Dermis microvascular lymphatic vessel endothelial cell (primary cell): ENCODE data around the gene ZNF84. TPM values are rescaled to one million over a fixed set of nuclear protein-coding genes. Genes with fewer than 3 reads are reported as not detected.

Source experiments
- DNase-seq, 2 donors: peaks; one replicate each; pipeline versions ENCODE4 v3.0.0 to v3.0.0-alpha.2; 2010; ENCODE audit warnings: low read depth in 2 of 2
- total RNA-seq: library from RNA; depleted of rRNA; stranded (reverse); fragments of >200 nt; gene quantifications from 2 replicates; pipeline ENCODE4 v1.2.1, GENCODE V29; 2014

ZNF84 gene
- 14.4 and 23.0 TPM in 2 replicates for total RNA-seq

DNA sequence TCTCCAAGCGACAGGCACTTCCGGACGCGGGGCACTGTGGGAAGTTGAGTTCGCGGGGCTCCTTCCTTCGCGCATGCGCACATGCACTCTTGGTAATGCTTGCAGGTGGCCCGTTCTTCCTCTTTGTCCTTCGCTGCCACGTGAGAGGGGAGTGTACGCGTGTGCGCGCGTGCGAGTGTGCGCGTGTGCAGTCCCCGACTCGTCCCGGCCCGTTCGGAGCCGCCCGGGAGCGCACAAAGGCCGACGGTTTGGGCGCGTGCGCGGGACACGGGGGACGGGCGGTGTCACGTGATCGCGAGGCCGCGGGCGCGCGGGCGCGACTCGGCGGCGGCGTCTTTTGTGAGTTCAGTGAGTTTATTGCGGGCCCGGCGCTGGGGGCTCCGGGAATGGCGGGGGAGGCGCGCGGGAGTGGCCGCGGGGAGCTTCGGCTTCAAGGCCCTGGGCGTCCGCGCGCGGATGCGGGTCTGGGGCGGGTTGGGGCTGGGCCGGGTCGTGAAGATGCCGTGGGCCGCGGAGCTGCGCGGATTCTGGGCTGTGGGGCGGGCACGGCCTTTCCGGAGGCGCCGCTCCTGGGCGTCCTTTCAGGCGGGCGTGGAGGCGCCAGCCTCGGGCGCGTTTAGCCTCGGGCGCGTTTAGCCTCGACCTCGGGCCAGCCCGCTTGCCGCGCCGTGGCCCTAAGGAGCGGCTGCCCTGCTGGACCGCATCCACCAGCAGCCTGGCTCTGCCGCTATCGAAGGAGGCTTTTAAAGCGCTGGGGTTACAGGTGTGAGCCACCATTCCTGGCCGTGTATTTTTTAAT lies at the start of gene ZNF84:
Gene ZNF84, plus strand, starts transcription at position 303 of the 799 bp plus-strand sequence. CDS start 3,959 bp downstream, outside the sequence.
- peak; percentile 98 to 99 for DNase-seq

DNA sequence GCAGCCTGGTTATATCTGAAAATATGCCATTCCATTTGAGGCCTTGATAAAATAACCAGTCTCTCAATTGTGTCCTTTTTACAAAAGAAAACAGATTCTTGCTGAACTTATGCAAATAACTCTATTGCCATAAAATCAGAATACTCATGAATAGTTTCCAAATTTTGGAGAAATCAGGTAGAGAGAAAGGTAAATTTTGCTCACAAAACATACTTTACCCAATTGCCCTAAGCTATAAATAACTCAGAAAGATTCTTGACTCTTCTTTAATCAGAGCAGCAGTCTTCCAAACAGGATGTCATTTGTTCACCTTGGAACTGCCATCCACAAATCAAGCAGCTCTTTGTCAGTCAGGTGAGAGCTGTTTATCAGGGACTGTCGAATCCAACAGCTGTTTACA lies 38.6 kb upstream of the ZNF84 start:
- DNase-seq, result no peak

GRCh38 chr12:133010657-133011297 lies 26.5 kb upstream of the ZNF84 start:
- DNase-seq, result no peak

DNA sequence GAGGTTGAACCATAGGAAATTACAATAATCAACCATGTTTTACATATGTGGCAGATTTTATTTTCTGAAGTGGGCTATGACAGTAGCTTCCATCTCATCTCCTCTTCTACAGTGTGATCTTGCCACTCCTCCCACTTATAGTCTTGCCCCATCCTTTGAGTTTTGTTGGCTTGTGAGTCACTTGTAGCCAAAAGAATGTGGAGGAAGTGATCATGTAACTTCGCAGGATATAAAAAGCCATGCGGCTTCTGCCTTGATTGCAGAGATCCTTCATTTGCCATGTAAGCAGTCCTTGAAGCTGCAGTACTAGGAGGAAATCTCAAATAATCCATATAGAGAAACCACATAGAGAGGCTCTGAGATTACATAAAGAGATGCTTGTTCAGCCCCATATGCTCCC lies 13.7 kb upstream of the ZNF84 start:
- DNase-seq, result no peak

GRCh38 chr12:133026996-133027395 lies 10.3 kb upstream of the ZNF84 start:
- no peak for DNase-seq

GRCh38 chr12:133038118-133038709 lies 905 bp downstream of the ZNF84 start:
- no peak for DNase-seq

DNA sequence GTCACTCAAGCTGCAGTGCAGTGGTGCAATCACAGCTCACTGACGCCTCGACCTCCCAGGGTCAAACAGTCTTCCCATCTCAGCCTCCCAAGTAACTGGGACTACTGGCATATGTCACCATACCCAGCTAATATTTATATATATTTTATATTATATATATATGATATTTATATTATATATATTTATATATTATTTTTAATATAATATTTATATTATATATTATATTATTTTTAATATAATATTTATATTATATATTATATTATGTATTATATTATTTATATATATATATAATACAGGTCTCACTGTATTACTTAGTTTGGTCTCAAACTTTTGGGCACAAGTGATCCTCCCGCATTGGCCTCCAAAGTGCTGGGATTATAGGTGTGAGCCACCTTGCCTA lies 9.4 kb downstream of the ZNF84 start:
- DNase-seq, result no peak

DNA sequence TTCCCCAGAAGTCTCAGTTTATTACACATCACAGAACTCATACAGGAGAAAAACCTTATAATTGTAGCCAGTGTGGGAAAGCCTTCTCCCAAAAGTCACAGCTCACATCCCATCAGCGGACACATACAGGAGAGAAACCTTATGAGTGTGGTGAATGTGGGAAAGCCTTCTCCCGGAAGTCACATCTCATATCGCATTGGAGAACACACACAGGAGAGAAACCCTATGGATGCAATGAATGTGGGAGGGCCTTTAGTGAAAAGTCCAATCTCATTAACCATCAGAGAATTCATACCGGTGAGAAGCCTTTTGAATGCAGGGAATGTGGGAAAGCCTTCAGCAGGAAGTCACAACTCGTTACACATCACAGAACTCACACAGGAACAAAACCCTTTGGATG lies 20.1 kb downstream of the ZNF84 start:
- DNase-seq, result no peak

DNA sequence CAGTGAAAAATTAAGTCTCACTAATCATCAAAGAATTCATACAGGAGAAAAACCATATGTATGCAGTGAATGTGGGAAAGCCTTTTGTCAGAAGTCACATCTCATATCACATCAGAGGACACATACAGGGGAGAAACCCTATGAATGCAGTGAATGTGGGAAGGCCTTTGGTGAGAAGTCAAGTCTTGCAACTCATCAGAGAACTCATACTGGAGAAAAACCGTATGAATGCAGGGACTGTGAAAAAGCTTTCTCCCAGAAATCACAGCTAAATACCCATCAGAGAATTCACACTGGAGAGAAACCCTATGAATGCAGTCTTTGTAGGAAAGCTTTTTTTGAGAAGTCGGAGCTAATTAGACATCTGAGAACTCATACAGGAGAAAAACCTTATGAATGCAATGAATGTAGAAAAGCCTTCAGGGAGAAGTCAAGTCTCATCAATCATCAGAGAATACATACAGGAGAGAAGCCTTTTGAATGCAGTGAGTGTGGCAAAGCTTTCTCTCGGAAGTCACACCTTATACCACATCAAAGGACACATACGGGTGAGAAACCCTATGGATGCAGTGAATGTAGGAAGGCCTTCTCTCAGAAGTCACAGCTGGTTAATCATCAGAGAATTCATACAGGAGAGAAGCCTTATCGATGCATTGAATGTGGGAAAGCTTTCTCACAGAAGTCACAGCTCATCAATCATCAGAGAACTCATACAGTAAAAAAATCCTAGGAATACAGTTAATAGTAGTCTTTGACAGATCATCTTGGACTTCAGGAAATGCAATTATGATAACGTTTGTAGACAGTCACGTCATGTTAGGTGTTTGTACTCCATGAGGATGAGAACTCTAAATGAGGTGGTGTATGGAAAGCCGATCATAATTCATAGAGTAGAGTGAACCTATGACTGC lies 21.1 kb downstream of the ZNF84 start:
- DNase-seq, result no peak

- no peak for DNase-seq
Observed at GRCh38 chr12:133061954-133062353, 24.6 kb downstream of the ZNF84 start.

GRCh38 chr12:133063556-133063955 lies 26.2 kb downstream of the ZNF84 start:
- DNase-seq, result no peak

GRCh38 chr12:133073836-133074235 lies 36.5 kb downstream of the ZNF84 start:
- no peak for DNase-seq

- peak; percentile 99 to 100 for DNase-seq
Observed at GRCh38 chr12:133080026-133080367, 42.7 kb downstream of the ZNF84 start.

DNA sequence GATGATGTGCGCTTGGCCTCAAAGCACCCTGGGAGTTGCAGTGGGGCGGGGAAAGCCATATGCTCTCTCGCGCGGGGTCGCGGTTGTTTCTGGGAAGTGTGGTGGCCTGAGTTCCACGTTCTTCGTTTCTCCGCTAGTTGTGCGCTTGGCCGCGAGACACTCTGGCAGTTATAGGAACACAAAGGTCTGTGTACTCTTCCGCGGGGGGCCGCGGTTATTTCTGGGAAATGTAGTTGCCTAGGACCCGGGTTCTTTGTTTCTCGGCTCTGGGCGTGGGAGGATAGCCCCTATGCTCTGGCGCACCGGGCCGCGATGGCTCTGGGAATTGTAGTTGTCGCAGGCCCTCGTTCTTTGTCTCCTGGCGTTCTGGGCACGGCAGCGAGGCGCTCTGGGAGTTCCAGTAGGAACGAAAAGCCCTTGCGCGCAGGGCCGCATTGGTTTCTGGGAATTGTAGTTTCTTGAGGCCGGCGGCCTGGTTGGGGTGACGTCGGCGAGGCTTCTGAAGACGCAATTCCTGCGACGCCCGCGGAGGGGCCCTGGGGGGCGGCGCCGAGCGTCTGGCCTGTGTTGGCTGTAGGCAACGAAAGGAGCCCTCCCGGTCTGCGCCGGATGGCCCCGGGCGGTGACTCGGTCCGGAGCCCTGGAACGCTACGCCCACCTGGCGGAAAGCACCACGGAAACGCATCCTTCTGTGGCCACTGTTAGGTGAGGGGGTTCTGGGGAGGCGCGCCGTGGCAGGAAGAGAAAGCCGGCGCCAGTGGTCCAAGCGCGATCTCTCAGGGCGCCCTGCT lies 43.3 kb downstream of the ZNF84 start, which contains the start of gene ZNF140:
Gene ZNF140, plus strand, starts transcription at position 556 of the 791 bp plus-strand sequence. CDS start 398 bp downstream, outside the sequence.
- DNase-seq, result peak; percentile 95 to 98

DNA sequence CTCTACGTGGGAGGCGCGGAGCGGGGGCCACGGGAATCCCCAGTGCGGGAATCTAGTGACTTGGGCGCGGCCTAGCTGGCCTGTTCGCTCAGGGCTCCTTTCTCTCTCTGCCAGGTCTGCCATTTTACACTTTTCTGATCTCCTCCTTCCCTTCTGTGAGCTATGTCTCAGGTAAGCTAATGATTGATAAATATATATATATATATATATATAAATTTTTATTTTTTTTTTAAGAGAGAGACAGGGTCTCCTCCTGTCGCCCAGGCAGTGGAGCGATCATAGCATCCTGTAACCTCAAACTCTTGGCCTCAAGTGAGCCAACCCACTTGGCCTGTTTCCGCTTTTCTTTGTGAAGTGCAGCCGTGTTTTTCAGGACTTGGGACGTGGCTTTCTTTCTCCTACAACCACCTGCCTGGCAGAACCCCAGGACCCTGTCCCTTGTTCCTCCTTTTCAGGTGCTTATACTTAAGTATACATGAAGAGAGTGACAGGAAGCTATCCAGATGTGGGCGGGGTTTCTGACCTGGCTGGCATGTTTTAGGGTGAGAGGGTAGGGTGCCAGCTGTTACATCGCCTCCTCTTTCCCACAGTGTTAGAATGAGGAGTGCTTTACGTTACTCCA lies 44.0 kb downstream of the ZNF84 start:
- peak in 1 of 2 donors; percentile 10 for DNase-seq

GRCh38 chr12:133083345-133083744 lies 46.0 kb downstream of the ZNF84 start:
- DNase-seq, result no peak

DNA sequence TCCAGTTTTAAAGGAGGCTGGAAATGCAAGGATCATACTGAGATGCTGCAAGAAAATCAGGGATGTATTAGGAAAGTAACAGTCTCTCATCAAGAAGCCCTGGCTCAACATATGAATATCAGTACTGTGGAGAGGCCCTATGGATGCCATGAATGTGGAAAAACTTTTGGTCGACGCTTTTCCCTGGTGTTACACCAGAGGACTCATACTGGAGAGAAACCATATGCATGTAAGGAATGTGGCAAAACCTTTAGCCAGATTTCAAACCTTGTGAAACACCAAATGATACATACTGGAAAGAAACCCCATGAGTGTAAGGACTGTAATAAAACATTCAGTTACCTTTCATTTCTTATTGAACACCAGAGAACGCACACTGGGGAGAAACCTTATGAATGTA lies 68.3 kb downstream of the ZNF84 start:
- peak in 1 of 2 donors; percentile 3 for DNase-seq

DNA sequence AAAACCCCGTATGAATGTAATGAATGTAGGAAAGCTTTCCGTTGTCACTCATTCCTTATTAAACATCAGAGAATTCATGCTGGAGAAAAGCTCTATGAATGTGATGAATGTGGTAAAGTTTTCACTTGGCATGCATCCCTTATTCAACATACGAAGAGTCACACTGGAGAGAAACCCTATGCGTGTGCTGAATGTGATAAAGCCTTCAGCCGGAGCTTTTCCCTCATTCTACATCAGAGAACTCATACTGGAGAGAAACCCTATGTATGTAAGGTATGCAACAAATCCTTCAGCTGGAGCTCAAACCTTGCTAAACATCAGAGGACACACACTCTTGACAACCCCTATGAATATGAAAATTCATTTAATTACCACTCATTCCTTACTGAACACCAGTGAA lies 68.9 kb downstream of the ZNF84 start:
- DNase-seq, result peak in 1 of 2 donors; percentile 6

GRCh38 chr12:133107121-133107520 lies 69.8 kb downstream of the ZNF84 start:
- no peak for DNase-seq

DNA sequence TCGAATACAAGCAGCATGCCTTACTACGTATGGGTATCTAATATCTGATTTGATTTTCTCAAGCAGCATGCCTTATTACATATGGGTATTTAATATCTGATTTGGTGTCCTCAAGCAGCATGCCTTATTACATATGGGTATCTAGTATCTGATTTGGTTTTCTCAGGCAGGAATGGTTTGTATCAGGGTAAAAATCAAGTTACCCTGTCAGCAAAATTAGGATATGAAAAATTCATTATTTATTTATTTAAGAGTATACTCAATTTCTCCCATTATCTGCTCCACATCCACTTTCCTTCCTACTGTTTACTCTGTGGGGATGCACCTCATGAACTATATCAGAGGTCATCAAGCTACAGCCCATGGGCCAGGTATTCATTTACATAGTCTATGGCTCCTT lies 70.8 kb downstream of the ZNF84 start:
- DNase-seq, result no peak
